UCSD-AML1 (cell line): Measurements from ENCODE around the gene TOR4A.
A peak's percentile ranks its signal among the peaks of the same experiment; 100 is the strongest.

Experiments used
- DNase-seq: peaks from one replicate; lab custom pipeline; 2025; ENCODE audit not compliant: unreplicated experiment; lab: John Stamatoyannopoulos, UW

Gene TOR4A

GRCh38 chr9:137270929-137271695, 6.4 kb upstream of the TOR4A start:
- no peak for DNase-seq

GRCh38 chr9:137271696-137272076, 5.8 kb upstream of the TOR4A start:
- DNase-seq = no peak

- DNase-seq = no peak
Measured at GRCh38 chr9:137272241-137273094, 5.1 kb upstream of the TOR4A start.

- DNase-seq = no peak
Measured at GRCh38 chr9:137273095-137273490, 4.4 kb upstream of the TOR4A start.

- no peak for DNase-seq
Measured at GRCh38 chr9:137273611-137274320, 3.8 kb upstream of the TOR4A start.

GRCh38 chr9:137275203-137275587, 2.3 kb upstream of the TOR4A start:
- no peak for DNase-seq

GRCh38 chr9:137275588-137276472, 1.7 kb upstream of the TOR4A start:
- no peak for DNase-seq

GRCh38 chr9:137276473-137277328, 825 bp upstream of the TOR4A start:
- peak; percentile 86 for DNase-seq

GRCh38 chr9:137278061-137278701, 655 bp downstream of the TOR4A start:
- DNase-seq = peak; percentile 65

- DNase-seq = no peak
Measured at GRCh38 chr9:137278721-137279711, 1.5 kb downstream of the TOR4A start.

GRCh38 chr9:137279741-137280473, 2.4 kb downstream of the TOR4A start:
- DNase-seq = no peak

- DNase-seq = no peak
Measured at GRCh38 chr9:137280474-137281344, 3.2 kb downstream of the TOR4A start.

GRCh38 chr9:137281345-137282116, 4.0 kb downstream of the TOR4A start:
- DNase-seq = no peak

- peak; percentile 69 for DNase-seq
Measured at GRCh38 chr9:137286975-137287383, 9.5 kb downstream of the TOR4A start.

- no peak for DNase-seq
Measured at GRCh38 chr9:137293094-137293481, 15.6 kb downstream of the TOR4A start.
